Neuron (in vitro differentiated cells): Measurements from ENCODE around the gene NAP1L4.

ENCODE experiments used
- H2AFZ ChIP-seq: one replicate; pipeline ENCODE4 v1.6.1; 2013; ENCODE audit warnings: low read depth, mild to moderate bottlenecking, inconsistent platforms, low read length, moderate library complexity
- H3K27me3 ChIP-seq: one replicate; pipeline ENCODE4 v1.6.1; 2013; ENCODE audit warnings: low read length; ENCODE audit not compliant: insufficient read depth
- H3K36me3 ChIP-seq: one replicate; pipeline ENCODE4 v1.6.1; 2013; ENCODE audit warnings: low read length; ENCODE audit not compliant: insufficient read depth
- H3K4me1 ChIP-seq: one replicate; pipeline ENCODE4 v1.6.1; 2013; ENCODE audit warnings: low read length; ENCODE audit not compliant: insufficient read depth
- H3K4me3 ChIP-seq: 2 replicates; pipeline ENCODE4 v1.5.1; 2013; ENCODE audit warnings: mild to moderate bottlenecking, low read length, moderate library complexity
- H3K9me3 ChIP-seq: one replicate; pipeline ENCODE4 v1.6.1; 2013; ENCODE audit warnings: low read length

NAP1L4 gene

DNA sequence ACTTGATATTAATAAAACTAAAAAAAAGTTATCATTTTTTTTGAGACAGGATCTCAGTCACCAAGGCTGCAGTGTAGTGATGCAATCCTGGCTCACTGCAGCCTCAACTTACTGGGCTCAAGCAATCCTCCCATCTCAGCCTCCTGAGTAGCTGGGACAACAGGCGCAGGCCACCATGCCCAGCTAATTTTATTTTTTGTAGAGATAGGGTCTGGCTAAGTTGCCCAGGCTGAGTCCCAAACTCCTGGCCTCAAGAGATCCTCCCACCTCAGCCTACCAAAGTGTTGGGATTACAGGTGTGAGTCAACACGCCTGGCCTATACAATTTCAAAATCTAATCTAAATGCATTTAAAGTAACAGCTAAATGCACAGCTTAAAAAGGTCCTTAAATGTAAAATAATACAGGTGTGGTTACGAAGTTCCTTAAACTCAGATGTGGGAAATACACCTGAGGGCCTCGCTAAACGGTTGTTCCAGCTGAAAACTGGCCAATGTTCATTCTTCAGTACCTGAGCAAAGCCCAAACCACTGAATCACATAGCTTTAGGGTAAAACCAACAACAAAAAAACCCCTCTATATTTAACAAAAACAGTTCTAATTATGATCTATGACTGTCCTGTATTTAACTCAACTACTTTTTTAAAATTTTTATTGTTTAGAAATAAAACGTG, 11.8 kb downstream of the NAP1L4 start:
- Histone ChIP-seq H3K27me3 (no peaks in the 10 kb centered on the region), H3K9me3 (no peaks in the 10 kb centered on the region), H2AFZ (no peak overlapping the region), H3K4me1 (no peaks in the 10 kb centered on the region), H3K36me3 (peaks cover 50% of the 10 kb centered on the region), H3K4me3 (no peak overlapping the region)

DNA sequence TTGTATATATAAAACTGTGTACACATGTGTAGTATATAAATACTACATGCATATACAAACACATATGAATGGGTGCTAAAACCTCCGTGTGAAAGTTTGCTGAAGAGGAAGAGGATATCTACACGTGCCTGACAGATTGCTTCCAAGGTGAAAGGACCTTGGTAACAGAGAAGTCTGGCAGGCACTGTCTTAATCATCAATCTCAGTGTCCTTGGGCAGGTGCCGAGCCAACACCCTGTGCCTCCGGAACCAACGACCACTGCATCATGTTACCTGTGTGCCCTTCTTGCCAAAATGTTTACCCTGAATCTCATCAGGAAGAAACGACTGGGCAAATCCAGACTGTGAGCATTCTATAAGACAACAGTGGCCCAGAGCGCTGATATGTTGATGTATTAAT, 15.0 kb downstream of the NAP1L4 start:
- H3K36me3 ChIP-seq = peaks cover 71% of the 10 kb centered on the region

DNA sequence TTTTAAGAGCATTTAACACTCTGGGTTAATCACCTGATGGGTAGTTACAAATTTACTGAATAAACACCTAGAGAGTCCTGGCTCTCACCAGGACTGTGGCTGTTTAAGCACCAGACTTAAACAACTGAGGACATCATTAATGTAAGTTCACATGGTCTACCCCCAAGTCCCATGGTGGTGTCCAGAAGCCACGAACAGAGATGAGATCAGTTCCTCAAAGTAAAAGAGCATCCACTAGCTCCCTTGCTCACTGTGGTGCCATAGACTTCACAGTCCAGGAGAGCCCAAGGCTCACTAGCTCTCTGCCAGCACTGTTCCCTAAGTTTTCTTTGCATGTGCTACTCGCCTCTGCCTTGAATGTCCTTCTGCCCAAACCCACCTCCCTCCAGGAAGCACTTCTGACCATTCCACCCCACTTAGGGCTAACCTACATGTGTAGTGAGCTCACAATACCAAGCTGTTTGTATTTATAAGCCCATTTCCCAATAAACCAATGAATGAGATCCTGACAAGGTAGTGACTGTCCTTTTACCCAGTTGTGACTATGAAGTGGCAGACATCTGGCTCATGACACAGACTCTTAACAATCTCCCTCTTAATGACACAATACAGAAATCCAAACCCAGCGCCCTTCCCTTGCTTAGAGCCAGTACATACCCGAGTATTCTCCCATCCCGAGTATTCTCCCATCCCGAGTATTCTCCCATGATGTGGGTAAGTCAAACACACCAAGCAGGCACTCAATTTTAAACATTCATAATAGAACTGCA, 15.7 kb downstream of the NAP1L4 start:
- Histone ChIP-seq H3K4me1 (no peaks in the 10 kb centered on the region), H3K9me3 (no peaks in the 10 kb centered on the region), H2AFZ (no peak overlapping the region), H3K36me3 (peaks cover 77% of the 10 kb centered on the region), H3K4me3 (no peak overlapping the region), H3K27me3 (no peaks in the 10 kb centered on the region)

More for the DNA sequence above, 15.0 kb downstream of the NAP1L4 start:
- Histone ChIP-seq H2AFZ (no peak overlapping the region), H3K4me1 (no peaks in the 10 kb centered on the region), H3K27me3 (no peaks in the 10 kb centered on the region), H3K9me3 (no peaks in the 10 kb centered on the region), H3K4me3 (no peak overlapping the region)

DNA sequence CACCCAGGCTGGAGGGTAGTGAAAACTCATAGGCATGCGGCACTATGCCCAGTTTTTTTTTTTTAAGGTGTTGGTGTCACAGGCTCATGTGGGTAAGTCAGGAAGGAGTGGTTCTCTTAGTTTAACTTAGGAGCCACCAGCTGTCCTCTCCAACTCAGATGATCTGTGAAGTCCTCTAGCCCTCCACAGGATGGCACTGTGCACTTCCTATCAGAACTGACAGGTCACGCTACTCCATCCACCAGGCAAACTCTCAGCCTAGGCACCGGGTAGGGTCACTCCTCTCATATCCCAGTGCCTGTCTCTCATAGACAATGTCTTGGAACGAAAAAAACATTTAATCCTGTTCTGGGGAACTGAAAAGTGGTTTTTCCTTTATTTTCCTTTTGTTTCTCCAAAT, 16.5 kb downstream of the NAP1L4 start:
- H3K4me3 ChIP-seq = no peak overlapping the region
- no peaks in the 10 kb centered on the region for H3K9me3 ChIP-seq
- H3K27me3 ChIP-seq = no peaks in the 10 kb centered on the region
- H3K4me1 ChIP-seq = no peaks in the 10 kb centered on the region
- H3K36me3 ChIP-seq = peaks cover 84% of the 10 kb centered on the region
- H2AFZ ChIP-seq = no peak overlapping the region

DNA sequence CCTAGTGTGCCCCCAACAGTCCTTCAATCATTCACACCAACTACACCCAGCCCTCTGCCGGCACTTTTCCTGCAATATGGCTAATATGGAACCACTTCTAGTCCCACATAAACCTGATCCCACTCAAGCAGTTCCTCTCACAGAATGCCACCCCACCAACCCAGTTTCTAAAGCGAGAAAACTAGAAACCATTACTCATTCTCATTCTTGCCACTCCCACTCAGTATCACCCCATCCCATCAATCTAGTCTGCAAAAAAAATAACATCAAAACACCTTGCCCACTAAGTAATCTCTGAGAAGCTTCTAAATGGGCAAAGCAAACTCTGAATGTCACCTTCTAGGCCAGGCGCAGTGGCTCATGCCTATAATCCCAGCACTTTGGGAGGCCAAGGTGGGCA, 17.9 kb downstream of the NAP1L4 start:
- Histone ChIP-seq H2AFZ (no peak overlapping the region), H3K4me3 (no peak overlapping the region), H3K27me3 (no peaks in the 10 kb centered on the region), H3K9me3 (no peaks in the 10 kb centered on the region), H3K4me1 (no peaks in the 10 kb centered on the region), H3K36me3 (peaks cover 97% of the 10 kb centered on the region)

DNA sequence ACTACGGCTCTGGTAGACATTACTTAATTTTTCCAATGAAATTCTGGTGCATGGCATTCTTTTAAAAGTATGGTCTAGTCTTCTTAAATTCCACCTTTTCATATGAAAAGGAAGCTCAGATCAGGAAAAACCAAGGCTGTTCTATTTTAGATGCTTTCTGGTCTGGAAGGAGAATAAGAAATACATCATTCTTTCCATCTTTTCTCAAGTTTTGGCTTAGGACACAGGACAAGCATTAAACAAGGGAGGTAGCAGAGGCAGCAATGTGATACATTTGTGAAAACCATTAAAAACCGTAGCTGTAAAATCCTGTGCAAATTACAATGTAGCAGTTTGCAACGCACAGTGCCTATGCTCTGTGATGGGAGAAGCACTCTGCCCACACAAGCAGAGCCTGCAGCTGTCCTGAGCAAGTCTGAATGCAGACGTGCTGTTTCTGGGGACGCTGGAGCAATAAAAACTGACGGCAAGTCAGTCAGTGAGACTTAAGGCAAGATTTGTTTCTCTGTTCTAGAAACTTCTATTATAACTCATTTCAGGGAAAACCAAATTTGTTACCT, 23.7 kb downstream of the NAP1L4 start:
- Histone ChIP-seq H3K4me3 (no peak overlapping the region), H3K36me3 (peaks cover 93% of the 10 kb centered on the region), H2AFZ (no peak overlapping the region), H3K27me3 (no peaks in the 10 kb centered on the region), H3K4me1 (no peaks in the 10 kb centered on the region), H3K9me3 (peaks cover 1% of the 10 kb centered on the region)

DNA sequence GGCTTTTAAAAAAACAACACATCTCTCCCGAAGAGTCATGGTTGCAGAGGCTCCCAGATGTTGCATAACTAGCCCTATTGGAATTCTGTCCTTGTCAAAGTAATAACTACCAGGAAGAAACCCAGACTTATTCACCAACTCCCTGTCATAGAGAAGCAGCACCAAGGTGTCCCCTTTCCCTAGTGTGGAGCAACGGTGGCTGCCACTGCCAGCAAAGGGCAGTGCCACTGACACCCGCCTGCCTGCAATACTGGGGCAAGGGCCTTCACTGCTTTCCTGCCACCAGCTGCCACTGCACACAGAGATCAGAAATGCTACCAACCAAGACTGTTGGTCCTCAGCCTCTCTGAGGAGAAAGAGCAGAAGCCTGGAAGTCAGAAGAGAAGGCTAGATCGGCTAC, 27.3 kb downstream of the NAP1L4 start:
- Histone ChIP-seq H3K4me1 (no peaks in the 10 kb centered on the region), H3K27me3 (no peaks in the 10 kb centered on the region), H3K4me3 (no peak overlapping the region), H2AFZ (no peak overlapping the region), H3K9me3 (peaks cover 1% of the 10 kb centered on the region), H3K36me3 (peaks cover 87% of the 10 kb centered on the region)

DNA sequence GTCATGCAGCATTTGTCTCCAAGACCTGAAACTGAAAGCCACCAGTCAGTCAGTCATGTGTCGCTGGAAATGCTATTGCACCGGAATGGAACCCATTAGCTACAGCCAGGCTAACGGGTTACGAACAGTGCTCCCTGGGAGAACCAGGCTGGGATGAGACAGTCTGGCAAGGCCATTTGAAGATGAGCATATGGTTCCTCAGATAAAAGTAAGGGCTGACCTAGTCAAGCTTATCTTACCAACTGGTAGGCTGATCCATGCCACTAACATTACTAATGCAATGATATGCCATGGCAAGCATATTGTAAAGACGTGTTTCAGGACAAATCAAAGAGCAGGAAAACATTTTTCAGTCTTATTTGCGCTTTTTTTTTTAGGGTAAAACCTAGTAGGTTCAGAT, 28.4 kb downstream of the NAP1L4 start:
- H3K27me3 ChIP-seq = no peaks in the 10 kb centered on the region
- no peak overlapping the region for H2AFZ ChIP-seq
- no peaks in the 10 kb centered on the region for H3K4me1 ChIP-seq
- H3K36me3 ChIP-seq = peaks cover 88% of the 10 kb centered on the region
- no peak overlapping the region for H3K4me3 ChIP-seq
- H3K9me3 ChIP-seq = peaks cover 1% of the 10 kb centered on the region

DNA sequence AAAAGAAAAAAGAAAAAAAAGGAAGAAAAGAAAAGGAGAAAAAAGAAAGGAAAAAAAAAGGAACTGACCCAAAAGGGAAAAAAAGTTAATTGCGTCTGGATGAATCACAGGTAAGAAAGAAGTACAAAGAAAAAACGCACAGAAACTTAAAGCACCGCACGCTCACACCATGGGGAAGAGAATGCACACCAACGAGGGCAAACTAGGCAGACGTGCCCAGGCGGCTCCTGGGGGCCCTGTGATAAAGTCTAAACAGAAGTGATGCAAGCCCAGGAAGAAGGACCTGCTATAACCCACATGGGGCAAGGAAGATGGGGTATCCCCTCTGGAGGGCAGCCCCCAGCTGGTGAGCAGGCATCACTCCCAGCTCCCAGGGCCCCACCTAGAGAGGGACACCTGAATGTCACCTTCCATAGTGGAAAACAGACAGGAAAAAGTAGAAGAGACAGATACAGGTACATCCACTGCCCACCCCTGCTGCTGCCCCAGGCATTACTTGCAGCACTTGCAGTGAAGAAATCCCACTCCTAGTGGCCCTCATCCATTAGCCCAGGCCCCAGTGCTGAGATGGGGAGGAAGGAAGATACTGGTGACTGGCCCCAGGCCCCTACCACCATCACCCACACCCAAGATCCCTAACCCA, 28.9 kb downstream of the NAP1L4 start:
- peaks cover 1% of the 10 kb centered on the region for H3K9me3 ChIP-seq
- no peaks in the 10 kb centered on the region for H3K27me3 ChIP-seq
- H3K4me1 ChIP-seq = no peaks in the 10 kb centered on the region
- H2AFZ ChIP-seq = no peak overlapping the region
- no peak overlapping the region for H3K4me3 ChIP-seq
- peaks cover 88% of the 10 kb centered on the region for H3K36me3 ChIP-seq

DNA sequence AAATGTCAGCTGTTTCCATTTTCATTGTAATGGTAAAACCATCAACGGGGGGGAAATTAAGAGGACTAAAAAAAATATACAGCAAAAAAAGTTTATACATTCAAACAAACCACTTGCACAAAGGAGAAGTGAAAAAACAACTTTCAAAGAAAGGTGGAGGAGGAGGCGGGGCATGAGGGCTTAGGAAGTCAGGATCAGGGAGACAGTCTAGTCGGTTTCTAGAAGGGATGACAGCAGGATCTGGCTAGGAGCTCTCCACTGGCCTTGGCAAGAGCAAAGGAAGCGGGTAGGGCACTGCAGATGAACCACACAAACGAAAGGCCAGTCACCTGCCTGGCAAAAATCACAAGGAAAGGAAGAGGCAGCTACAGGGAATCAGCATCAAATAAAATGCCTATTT, 31.0 kb downstream of the NAP1L4 start:
- Histone ChIP-seq H2AFZ (no peak overlapping the region), H3K36me3 (peaks cover 88% of the 10 kb centered on the region), H3K4me3 (no peak overlapping the region), H3K9me3 (peaks cover 1% of the 10 kb centered on the region), H3K27me3 (no peaks in the 10 kb centered on the region), H3K4me1 (no peaks in the 10 kb centered on the region)

DNA sequence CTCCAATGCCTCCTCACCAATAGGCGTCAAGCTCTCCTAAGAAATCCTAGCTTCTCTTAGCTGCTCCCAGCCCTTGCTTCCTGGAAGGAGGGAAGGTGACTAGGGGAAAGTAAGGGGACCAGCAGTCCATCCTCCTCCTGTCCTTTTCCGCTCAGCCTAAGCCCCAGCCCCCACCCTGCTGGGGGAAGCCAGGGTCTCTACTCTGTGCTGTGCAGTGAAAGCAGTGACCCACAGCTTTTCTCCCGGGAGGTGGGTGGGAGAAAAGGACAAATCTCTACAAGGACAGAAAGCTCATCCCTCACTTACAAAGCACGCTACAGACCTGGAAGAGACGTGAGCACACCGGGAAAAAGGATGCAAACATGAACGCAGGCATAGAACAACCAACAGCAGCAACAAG, 32.0 kb downstream of the NAP1L4 start:
- Histone ChIP-seq H2AFZ (no peak overlapping the region), H3K36me3 (peaks cover 89% of the 10 kb centered on the region), H3K4me1 (no peaks in the 10 kb centered on the region), H3K4me3 (no peak overlapping the region), H3K27me3 (no peaks in the 10 kb centered on the region), H3K9me3 (peaks cover 1% of the 10 kb centered on the region)

DNA sequence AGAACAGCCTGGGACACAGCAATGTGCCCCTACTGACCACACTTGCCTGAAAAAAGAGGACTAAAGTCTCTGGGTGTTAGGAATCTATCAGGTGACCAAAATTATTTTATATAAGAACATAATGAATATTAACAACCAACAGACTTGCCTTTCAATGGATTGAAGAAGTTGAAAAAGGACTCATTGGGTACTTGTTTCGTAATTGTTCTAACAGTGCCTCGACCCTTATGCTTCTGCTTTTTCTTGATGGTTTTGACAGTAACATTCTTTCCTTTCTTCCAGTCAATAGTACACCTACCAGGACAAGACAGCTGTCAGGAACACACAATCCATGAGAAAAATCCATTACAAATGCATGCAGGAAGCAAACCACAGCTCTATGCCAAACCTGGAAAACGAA, 33.9 kb downstream of the NAP1L4 start:
- H3K27me3 ChIP-seq = no peaks in the 10 kb centered on the region
- no peak overlapping the region for H3K4me3 ChIP-seq
- no peaks in the 10 kb centered on the region for H3K9me3 ChIP-seq
- H3K36me3 ChIP-seq = peaks cover 89% of the 10 kb centered on the region
- H2AFZ ChIP-seq = no peak overlapping the region
- no peaks in the 10 kb centered on the region for H3K4me1 ChIP-seq

DNA sequence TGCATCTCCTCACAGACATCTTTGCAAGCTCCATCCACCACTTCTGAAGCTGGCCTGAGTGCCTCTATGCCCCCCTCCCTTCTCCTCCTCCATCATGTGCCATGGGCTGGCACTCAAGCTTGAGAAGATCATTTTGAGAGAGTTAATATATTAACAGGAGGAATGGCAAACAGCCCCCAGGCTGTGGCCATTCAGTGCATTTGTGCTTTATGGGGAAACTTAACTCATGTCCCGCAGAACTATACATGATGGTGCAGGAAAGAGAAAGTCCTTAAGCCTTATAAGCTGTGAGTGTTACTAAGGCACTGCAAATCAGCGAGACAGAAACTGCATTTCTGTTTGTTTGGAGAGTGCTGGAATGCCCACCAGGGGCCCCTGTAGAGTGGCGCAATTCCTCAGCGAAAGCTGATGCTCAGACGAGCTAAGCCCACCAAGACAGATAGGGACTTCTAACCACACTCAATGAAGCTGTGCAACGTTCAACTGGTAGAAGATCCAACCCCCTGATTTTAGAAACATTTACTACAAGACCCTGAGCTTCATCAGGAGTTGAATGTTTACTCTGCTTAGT, 36.1 kb downstream of the NAP1L4 start:
- Histone ChIP-seq H3K9me3 (no peaks in the 10 kb centered on the region), H3K4me3 (no peak overlapping the region), H3K27me3 (no peaks in the 10 kb centered on the region), H3K4me1 (no peaks in the 10 kb centered on the region), H3K36me3 (peaks cover 94% of the 10 kb centered on the region), H2AFZ (no peak overlapping the region)
